ENCODE results near the gene GRID2. TPM values are rescaled to one million over a fixed set of nuclear protein-coding genes. Genes with fewer than 3 reads are reported as not detected.

Gene GRID2
- polyA plus RNA-seq, 3 donors: 3.3 to 6.3 (median 4.8) TPM

DNA sequence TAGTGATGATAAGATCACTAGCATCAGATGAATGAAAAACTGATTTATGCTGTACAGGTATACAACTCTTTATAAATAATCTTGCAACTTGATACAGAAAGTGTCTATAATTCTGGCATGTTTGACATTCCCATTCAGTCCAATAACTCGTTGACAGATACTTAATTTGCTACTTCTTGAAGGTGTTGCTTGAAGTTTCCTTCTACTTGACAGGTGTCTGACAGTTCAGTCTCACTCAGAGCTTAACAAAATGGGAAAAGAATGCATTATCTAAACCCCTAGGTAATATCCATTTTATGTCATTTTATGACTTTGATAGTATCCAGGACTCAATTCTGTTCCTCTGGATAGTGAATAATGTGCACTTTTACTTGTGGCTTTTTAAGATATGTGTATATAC is 508.9 kb downstream of the GRID2 start:
- no peak for DNase-seq (ENCODE audit: extremely low read depth in 1 of 11, low read depth in 9 of 11, low spot score in 4 of 11)

DNA sequence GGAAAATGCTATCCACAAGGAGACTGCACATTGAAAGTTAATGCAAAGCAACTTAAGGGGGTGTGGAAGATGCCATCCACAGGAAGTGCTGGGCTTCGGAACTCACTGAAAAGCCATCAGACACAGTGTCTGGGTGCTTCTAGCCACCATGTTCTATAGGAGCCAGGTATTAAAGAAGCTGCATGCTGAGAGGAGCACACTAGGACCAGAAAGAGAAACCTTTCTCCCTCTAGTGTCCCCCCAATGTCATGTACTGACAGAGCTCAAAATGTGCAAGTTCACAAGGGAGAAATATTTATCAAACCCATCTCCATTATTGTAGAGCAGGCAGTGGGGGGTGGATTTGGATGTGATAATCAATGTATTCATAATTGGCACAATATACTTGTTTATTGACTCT is 510.9 kb downstream of the GRID2 start:
- no peak for DNase-seq (ENCODE audit: extremely low read depth in 1 of 11, low read depth in 9 of 11, low spot score in 4 of 11)

DNA sequence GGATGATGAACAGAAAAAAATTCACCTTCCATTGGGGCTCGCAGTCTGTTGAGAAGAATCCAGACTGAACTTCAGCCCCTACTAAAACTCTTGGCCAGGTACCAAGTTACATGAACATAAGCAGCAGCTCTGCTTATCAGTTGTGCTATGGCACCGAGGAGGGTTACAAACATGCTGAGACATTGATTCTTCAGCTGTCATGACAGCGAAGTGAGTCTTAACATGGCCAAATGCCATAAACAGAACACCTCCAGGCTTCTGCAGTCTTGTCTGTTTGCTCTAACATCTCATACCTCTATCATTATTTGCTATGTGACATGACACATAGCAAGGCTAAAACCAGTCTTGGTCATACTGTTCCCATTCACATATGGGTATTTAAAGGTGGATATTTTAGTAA is 521.5 kb downstream of the GRID2 start:
- no peak for DNase-seq (ENCODE audit: extremely low read depth in 1 of 11, low read depth in 9 of 11, low spot score in 4 of 11)

DNA sequence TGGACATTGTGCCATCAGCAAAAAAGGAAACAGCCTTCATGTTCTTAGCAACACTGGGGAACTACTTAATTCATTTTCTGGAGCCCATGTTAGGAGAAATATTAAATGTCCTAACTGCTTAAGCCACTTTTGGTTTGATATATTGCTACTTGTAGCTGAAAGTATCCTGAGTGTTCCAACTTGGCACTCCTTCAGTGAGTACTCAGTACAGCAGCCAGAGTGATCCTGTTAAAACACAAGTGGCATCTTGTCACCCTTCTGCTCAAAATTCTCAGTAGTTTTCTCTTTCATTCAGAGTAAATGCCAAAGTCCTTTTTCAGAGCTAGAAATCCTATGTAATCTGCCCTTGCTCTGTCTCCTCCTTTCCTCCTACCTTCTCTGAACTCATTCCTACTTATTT is 522.0 kb downstream of the GRID2 start:
- no peak for DNase-seq (ENCODE audit: extremely low read depth in 1 of 11, low read depth in 9 of 11, low spot score in 4 of 11)

DNA sequence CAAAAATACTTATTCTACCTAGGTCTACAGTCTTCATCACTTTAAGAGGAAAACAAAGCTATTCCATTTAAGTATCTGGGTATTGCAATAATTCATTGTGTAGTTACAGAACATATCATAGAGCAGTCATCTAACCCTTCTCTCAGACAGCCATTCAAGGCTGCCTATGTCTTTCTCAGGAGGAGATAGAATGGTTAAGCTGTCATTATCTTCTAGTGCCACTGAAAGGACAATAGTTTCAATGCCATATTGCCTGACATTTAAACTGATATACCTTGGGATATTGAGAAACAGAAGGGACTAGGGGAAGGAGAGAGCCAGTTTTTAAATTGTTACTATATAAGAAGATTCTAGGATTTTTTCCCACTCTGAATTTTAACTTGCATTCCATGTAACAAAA is 527.0 kb downstream of the GRID2 start:
- no peak for DNase-seq (ENCODE audit: extremely low read depth in 1 of 11, low read depth in 9 of 11, low spot score in 4 of 11)

DNA sequence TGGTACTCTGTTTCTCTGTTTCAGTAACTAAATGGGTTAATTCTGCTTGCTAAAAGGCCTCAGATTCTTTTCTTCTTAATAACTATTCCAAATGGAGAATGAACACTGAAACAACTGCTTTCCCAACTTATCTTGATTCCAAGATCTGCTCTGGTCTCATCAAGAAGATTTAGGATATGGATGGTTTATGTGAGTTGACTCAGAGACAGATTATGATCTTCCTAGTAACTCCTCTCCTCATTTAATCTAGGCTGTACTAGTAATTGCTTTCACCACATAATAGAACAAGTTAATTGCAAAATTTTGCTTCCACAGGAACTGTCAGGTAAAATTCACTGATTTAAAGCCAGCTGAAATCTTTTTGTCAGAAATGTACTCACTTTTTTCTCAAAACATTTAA is 537.1 kb downstream of the GRID2 start:
- DNase-seq (ENCODE audit: extremely low read depth in 1 of 11, low read depth in 9 of 11, low spot score in 4 of 11): no peak

DNA sequence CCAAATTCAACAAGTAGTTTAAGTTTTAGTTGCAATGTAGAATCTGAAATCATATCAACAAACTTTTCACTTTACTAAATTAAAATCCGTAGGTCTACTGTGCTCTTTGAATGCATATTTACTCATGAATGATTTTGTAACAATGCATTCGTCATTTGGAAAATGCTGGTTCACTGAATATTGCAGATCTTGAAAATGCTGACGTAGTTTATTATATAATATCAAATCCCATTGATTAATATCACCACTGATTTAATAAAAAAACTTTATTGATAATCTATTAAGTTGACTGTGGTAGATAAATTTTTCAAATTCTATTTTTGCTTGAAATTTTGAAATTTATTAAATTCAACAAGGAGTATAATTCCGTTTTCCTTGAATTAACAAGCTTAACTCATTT is 540.0 kb downstream of the GRID2 start:
- no peak for DNase-seq (ENCODE audit: extremely low read depth in 1 of 11, low read depth in 9 of 11, low spot score in 4 of 11)

DNA sequence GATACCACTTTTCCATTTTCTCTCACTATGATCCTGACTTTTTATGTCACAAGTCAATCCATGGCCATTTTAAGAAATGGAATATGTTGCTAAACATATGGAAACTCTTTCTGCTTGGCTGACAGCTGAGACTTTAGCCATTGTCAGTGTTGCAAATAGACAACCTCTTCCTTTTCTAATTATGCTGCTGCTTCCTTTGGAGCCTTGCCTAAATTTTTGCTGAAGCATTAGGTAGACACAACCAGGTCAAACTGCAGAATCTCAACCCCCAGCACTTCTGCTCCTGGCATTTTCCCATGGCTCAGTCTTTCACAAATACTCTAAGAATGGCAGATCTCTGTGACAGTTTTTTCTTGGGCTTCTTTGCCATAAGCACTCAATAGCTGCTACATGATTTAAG is 543.3 kb downstream of the GRID2 start:
- DNase-seq (ENCODE audit: extremely low read depth in 1 of 11, low read depth in 9 of 11, low spot score in 4 of 11): peak in 1 of 11 donors; percentile 6

DNA sequence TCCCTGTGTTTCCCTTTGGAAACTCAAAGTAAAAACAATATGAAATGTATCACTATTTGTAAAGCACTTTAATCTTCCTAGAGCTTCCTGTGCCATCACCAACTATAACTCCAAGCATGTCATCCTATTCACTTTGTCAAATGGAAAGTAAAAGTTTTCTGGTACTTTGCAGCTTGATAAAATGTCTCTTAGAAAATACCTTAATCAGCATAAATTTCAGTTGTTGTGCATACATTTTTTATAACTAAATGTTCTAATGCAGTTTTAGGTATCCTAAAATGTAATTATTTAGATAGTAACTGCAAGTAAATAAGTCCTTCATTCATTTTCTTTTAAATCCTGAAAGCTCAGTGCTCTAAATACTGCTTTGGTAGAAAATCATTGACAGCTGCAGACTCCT is 558.7 kb downstream of the GRID2 start:
- no peak for DNase-seq (ENCODE audit: extremely low read depth in 1 of 11, low read depth in 9 of 11, low spot score in 4 of 11)

DNA sequence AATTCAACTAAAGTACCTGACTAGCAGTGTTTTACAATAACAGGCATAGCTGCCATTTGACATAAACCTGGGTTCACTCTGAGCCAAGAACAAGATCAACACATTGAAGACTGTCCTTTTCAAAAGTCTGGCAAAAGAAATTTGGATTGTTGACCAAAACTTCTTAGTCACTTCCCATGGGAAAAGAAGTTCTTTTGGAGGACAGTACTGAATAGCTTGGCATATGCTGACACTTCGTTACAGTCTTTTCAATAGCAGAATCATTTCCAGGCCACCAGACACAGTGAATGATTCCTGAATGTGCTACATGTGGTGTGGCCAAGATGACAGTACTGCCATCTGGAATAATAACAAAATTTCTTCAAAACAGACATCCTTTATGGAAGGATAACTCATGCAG is 560.3 kb downstream of the GRID2 start:
- DNase-seq (ENCODE audit: extremely low read depth in 1 of 11, low read depth in 9 of 11, low spot score in 4 of 11): no peak

DNA sequence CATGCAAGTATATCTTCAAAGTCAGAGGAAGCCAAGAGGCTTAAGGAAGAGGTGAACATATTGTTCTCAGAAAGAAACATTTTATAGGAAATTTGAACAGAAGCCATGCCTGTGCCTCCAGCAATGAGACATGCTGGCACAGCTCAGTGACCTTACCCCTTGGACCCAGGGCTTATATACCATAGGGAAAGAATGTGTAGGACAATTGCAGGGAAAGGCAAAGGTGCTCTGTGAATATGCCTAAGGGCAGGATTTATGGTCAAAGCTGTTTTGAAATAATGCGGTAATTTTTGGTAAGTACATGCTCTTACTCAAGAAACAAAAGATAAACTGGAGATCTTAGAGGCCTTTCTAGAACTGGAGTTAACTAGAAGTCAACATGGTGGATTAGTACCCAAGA is 568.8 kb downstream of the GRID2 start:
- DNase-seq (ENCODE audit: extremely low read depth in 1 of 11, low read depth in 9 of 11, low spot score in 4 of 11): no peak

DNA sequence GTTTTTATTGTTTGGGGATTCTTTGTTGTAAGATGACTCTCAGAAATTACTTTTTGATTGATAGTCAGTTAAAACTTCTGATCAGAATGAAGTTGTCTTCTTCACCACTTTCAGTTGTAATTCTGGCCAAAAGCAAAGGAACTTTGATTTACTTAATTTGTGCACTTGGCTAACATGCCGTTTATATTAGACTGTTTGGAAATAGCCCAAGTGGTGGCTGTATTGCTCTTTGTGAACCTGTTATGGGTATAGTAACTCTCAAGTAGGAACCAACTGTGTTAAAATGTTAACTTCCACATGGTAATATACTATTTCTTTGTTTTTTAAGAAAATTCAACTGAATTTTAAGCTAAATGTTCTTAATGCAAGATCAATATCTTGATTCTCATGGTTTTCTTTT is 581.9 kb downstream of the GRID2 start:
- no peak for DNase-seq (ENCODE audit: extremely low read depth in 1 of 11, low read depth in 9 of 11, low spot score in 4 of 11)

DNA sequence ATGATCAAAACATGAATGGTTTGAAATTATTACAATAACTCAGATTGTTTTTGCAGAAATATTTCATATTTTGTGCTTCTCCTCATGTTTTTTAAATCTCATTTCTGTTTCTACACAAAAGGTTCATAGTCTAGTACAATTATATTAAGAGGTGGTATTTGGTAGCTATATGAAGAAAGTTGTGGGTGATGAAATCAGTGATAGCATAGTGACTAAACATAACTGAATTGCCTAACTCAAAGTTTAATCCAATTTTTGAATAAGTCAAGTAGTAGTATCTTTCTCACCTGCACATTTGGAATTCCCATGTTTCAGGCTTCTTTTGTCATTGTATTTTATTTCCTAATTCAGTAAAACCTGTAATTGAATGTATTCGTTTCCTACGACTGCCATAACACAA is 648.7 kb downstream of the GRID2 start:
- no peak for DNase-seq (ENCODE audit: extremely low read depth in 1 of 11, low read depth in 9 of 11, low spot score in 4 of 11)

DNA sequence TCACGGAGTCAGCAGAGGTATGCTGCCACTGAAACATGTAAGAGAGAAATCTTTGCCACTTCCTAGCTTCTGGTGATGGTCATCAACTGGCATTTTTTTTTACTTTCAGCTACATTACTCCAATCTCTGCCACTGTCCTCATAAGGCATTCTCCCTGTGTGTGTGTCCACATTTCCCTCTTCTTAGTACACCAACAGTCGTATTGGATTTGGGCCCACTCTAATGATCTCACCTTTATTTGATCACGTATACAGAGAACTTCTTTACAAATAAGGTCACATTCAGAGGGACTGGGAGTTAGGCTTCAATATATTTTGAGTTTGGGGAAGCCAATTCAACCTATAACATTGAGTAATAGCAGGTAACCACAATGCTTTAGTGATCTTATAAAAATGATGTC is 649.1 kb downstream of the GRID2 start:
- no peak for DNase-seq (ENCODE audit: extremely low read depth in 1 of 11, low read depth in 9 of 11, low spot score in 4 of 11)

DNA sequence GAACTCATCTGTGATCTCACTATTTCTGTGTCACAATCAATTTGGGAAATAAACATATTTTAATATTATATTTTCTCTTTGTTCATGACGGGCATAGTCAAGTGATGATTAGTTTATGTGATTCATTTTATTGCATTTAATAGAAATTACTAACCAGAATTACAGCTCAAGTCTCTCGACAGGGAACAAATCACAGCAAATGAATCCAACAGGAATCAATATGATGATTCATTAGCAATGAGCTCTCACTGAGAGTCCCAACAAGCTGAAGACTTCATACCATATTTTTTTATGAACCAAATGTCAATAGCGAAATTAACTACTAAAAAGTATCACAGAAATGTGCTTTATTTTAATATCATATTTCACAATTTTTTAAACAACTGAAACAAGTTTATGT is 649.7 kb downstream of the GRID2 start:
- DNase-seq (ENCODE audit: extremely low read depth in 1 of 11, low read depth in 9 of 11, low spot score in 4 of 11): no peak

DNA sequence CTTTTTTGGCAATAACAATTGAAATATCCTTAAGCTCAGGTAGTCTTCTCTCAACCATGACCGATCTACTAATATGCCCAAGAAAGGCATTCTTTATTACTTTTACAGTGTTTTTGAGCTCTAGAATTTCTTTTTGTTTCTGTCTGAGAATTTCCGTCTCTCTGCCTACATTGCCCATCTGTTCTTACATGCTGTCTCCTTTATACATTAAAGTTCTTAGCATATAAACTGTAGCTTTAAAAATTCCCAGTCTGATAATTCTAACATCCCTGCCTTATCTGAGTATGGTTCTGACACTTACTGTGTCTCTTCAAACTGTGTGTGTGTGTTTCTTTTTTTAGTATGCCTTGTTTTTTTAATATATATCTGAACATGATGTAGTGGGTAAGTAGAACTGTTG is 658.1 kb downstream of the GRID2 start:
- no peak for DNase-seq (ENCODE audit: extremely low read depth in 1 of 11, low read depth in 9 of 11, low spot score in 4 of 11)

DNA sequence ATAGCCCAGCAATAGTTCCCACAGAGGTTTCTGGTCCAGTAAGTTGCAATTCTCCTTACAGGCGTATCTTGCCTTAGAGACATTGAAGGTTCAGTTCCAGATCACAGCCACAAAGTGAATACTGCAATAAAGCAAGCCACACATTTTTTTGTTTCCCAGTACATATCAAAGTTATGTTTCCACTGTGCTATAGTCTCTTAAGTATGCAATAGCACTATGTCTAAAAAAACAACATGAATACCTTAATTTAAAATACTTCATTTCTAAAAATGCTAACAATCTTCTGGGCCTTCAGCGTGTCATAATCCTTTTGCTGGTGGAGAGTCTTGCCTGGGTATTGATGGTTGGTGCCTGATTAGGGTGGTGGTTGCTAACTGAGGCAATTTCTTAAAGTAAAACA is 659.1 kb downstream of the GRID2 start:
- DNase-seq (ENCODE audit: extremely low read depth in 1 of 11, low read depth in 9 of 11, low spot score in 4 of 11): no peak

DNA sequence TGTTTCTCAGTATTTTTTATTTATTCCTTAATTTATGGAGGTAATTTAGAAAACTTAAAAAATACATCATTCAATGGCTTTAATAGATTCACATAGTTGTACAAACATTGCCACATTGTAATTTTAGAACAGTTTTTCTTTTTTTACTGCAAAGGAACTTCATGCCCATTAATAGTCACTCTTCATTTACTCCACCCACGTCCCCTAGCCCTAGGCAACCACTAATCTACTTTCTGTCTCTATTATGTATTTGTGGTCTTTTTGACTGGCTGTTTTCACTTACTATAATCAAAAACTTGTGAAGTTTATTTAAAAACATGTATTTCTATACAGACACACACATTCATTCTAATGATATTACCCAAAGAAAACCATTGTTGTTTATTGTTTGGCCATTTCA is 664.8 kb downstream of the GRID2 start:
- no peak for DNase-seq (ENCODE audit: extremely low read depth in 1 of 11, low read depth in 9 of 11, low spot score in 4 of 11)

DNA sequence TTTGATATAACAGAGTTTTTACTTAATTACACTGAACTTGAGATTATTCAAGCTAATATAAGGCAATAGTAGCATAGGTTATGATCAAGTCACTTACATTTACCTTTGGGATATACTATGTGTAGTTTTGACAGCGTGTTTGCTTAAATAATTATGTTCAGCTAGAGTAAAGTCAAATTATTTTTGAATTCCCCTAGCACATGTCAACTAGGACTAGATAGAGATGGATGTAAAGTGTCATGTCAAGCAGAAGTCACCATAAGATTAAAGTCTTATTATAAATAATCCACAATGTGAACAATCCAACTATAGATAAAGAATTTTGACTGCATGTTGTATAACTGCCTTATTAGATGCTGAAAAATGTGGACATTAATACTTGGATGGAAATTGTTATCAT is 665.2 kb downstream of the GRID2 start:
- DNase-seq (ENCODE audit: extremely low read depth in 1 of 11, low read depth in 9 of 11, low spot score in 4 of 11): no peak

DNA sequence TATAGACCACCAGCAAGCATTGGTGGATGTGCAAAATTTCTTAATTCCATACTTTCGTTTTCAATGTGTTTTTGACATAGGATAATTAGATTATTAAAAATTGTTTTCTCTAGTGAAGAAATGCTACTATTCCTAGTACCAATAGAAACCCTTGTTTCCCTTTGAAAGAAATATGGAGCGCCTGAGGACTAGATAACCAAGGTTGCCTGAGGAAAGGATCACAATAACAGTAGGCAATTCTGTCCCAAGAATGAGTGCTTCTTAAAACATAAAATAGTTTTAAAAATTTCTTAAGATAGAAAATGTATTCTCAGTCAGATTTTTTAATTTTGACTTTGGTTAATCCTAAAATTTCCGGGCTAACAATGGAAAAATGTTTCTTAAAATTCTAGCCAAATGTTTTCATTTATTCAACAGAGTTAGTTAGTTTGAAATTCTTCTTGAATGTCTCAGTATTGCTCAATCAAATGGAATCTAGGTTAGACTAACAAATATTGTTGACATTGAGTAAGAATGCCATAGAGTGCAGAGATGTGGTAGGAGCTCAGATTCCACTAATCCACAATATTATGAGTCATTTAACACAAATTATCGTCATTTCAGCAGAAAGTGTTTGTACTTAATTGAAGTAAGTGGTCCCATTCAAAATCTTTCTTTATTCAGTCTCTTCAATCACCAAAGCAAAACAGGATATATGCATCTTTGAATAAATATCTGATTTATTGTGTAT is 666.0 kb downstream of the GRID2 start:
- DNase-seq (ENCODE audit: extremely low read depth in 1 of 11, low read depth in 9 of 11, low spot score in 4 of 11): peak in 1 of 11 donors; percentile 1

DNA sequence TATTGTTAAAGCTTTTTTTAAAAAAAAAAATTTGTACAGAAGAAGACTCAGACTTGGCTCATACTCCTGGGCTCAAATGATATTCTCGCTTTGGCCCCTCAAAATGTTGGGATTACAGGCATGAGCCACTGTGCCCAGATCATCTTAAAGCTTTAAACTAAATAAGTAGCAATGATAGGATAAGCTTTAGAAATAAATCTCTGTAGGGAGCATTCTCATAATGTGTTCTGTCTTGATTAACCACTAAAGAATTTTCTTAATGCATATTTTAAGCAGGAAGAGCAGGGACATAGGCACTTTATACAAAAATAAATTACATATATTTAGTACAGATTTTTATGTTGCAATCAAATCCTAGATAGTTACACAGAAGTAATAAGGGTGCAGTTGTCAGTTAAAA is 667.2 kb downstream of the GRID2 start:
- DNase-seq (ENCODE audit: extremely low read depth in 1 of 11, low read depth in 9 of 11, low spot score in 4 of 11): no peak

DNA sequence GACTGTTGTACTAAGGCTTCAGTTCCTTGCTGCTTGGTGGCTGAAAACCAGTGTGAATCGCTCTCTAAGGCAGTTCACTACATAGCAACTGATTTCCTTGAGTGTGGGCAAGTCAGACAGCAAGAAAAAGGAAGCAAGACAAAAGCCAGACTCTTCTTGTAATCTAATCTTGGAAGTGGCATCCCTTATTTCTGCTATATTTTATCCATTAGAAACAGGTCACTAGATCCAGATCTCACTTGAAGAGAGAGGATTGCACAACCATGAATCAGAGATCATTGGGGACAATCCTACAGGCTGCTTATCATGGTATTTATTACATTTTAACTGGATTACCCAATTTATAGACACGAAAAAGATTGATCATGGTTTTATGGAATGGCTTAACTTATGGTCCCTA is 684.5 kb downstream of the GRID2 start:
- DNase-seq (ENCODE audit: extremely low read depth in 1 of 11, low read depth in 9 of 11, low spot score in 4 of 11): no peak

All from renal cortex interstitium (tissue), 11 donors.